Right cardiac atrium (tissue), 5 donors: Measurements from ENCODE around the gene FOXE3. TPM values are rescaled to one million over a fixed set of nuclear protein-coding genes. Genes with fewer than 3 reads are reported as not detected.

ENCODE experiments used
- ATAC-seq, 2 donors: fragments of 200-7000 bp; cut with Tn5 transposase; one replicate each; pipeline versions ENCODE4 v1.8.0 to v1.9.1; 2020; ENCODE audit warnings: moderate library complexity in 2 of 2, mild to moderate bottlenecking in 1 of 2
- DNase-seq, 3 donors: peaks; one replicate each; pipeline ENCODE4 v3.0.0-alpha.2; 2020
- H3K27ac ChIP-seq: one replicate; pipeline ENCODE4 v1.5.1; 2013; ENCODE audit warnings: mild to moderate bottlenecking, low read length, control low read depth, moderate library complexity
- H3K27me3 ChIP-seq: one replicate; pipeline ENCODE4 v1.6.1; 2013; ENCODE audit not compliant: control insufficient read depth, insufficient read depth
- H3K4me1 ChIP-seq: one replicate; pipeline ENCODE4 v1.6.1; 2013; ENCODE audit warnings: low read length; ENCODE audit not compliant: control insufficient read depth, insufficient read depth
- H3K4me3 ChIP-seq: one replicate; pipeline ENCODE4 v1.5.1; 2013; ENCODE audit warnings: low read length, control low read depth
- H3K9me3 ChIP-seq: one replicate; pipeline ENCODE4 v1.6.1; 2013; ENCODE audit warnings: low read length; ENCODE audit not compliant: control insufficient read depth
- WGBS: extraction: QIAGEN DNeasy Blood & Tissue Kit; methylation state at CpG from one replicate; pipeline ENCODE4 v1.1.7; 2013; 5-methylcytosine and 5-hydroxymethylcytosine counted together
- intact Hi-C, 4 donors: fragments of 100-400 bp; cut with DNase I; formaldehyde crosslinking; loops; one replicate each; pipeline versions ENCODE4 v1.11.0 to v1.14.0; 2022 to 2023
- polyA plus RNA-seq: library from polyadenylated mRNA; stranded (reverse); fragments of 200-250 nt; gene quantifications from one replicate; pipeline ENCODE4 v1.2.3, GENCODE V29; 2013
- total RNA-seq, 4 donors: library from RNA; stranded (reverse); fragmentation: NEBNext Ultra II Directional; extraction: Animal tissue kit (Norgen Biotek cat#: 25700); gene quantifications; one replicate each; pipeline ENCODE4 v1.2.1, GENCODE V29; 2021
- donor health status: healthy with polysubstance abuse.
- donor health status: DM: no; HTN: yes; CAD: no.
- donor health status: DM: no; HTN: no; CAD: no.
- donor health status: DM: no; HTN: yes; CAD: no; lungs with severe emphysema.
- donor health status: DM: yes; HTN: yes; CAD: no.

The FOXE3 gene
- total and polyA plus RNA-seq, 5 donors: not detected

GRCh38 chr1:47442842-47443529 is 26.9 kb downstream of the FOXE3 start:
- WGBS: 34% methylated on average over 9 of the region's 9 CpGs
- Histone ChIP-seq H3K9me3 (no peaks in the 10 kb centered on the region), H3K4me1 (peaks cover 5% of the 10 kb centered on the region), H3K4me3 (no peak overlapping the region), H3K27ac (no peak overlapping the region), H3K27me3 (peaks cover 3% of the 10 kb centered on the region)
- ATAC-seq (no peak), DNase-seq (no peak)
- intact Hi-C loops: no loop called here

GRCh38 chr1:47443530-47444296 is 27.6 kb downstream of the FOXE3 start:
- ATAC-seq (no peak), DNase-seq (no peak)
- H3K4me1 ChIP-seq: peaks cover 5% of the 10 kb centered on the region
- no peak overlapping the region for H3K27ac ChIP-seq
- intact Hi-C loops: no loop called here
- no peak overlapping the region for H3K4me3 ChIP-seq
- H3K27me3 ChIP-seq: peaks cover 3% of the 10 kb centered on the region
- no peaks in the 10 kb centered on the region for H3K9me3 ChIP-seq
- 10% methylated on average over 45 of the region's 45 CpGs for WGBS

GRCh38 chr1:47444297-47444561 is 28.1 kb downstream of the FOXE3 start:
- H3K4me1 ChIP-seq: peaks cover 5% of the 10 kb centered on the region
- peaks cover 3% of the 10 kb centered on the region for H3K27me3 ChIP-seq
- no peak overlapping the region for H3K27ac ChIP-seq
- ATAC-seq: no peak
- H3K9me3 ChIP-seq: no peaks in the 10 kb centered on the region
- peak overlapping the region; percentile 31 for H3K4me3 ChIP-seq
- intact Hi-C loops: no loop called here
- 7% methylated on average over 15 of the region's 15 CpGs for WGBS
- no peak for DNase-seq

- intact Hi-C loops: no loop called here
- Histone ChIP-seq H3K4me3 (peak overlapping the region; percentile 31), H3K9me3 (no peaks in the 10 kb centered on the region), H3K27ac (no peak overlapping the region), H3K4me1 (peaks cover 5% of the 10 kb centered on the region), H3K27me3 (peaks cover 3% of the 10 kb centered on the region)
- 3% methylated on average over 73 of the region's 73 CpGs for WGBS
- peak; percentile 56 to 82 for ATAC-seq
- DNase-seq: peak; percentile 41 to 72 (median 70)
Observed at GRCh38 chr1:47444562-47445465, 28.7 kb downstream of the FOXE3 start.

- no peak for DNase-seq
- H3K9me3 ChIP-seq: no peaks in the 10 kb centered on the region
- H3K27me3 ChIP-seq: peaks cover 3% of the 10 kb centered on the region
Observed at GRCh38 chr1:47445823-47446550, 29.9 kb downstream of the FOXE3 start.

GRCh38 chr1:47448462-47449222 is 32.6 kb downstream of the FOXE3 start:
- no peak overlapping the region for H3K4me3 ChIP-seq
- H3K4me1 ChIP-seq: peaks cover 5% of the 10 kb centered on the region
- ATAC-seq (no peak), DNase-seq (no peak)
- H3K9me3 ChIP-seq: no peaks in the 10 kb centered on the region
- no peak overlapping the region for H3K27ac ChIP-seq
- intact Hi-C loops: no loop called here
- H3K27me3 ChIP-seq: no peaks in the 10 kb centered on the region
- 31% methylated on average over 4 of the region's 4 CpGs for WGBS

More at GRCh38 chr1:47445823-47446550, 29.9 kb downstream of the FOXE3 start:
- Histone ChIP-seq H3K4me3 (no peak overlapping the region), H3K4me1 (peaks cover 5% of the 10 kb centered on the region), H3K27ac (no peak overlapping the region)
- 15% methylated on average over 25 of the region's 25 CpGs for WGBS
- intact Hi-C loops: no loop called here
- ATAC-seq: no peak

GRCh38 chr1:47449822-47450552 is 33.9 kb downstream of the FOXE3 start:
- no peak overlapping the region for H3K4me3 ChIP-seq
- no peaks in the 10 kb centered on the region for H3K4me1 ChIP-seq
- no peaks in the 10 kb centered on the region for H3K9me3 ChIP-seq
- no peak overlapping the region for H3K27ac ChIP-seq
- WGBS: 11% methylated on average over 36 of the region's 36 CpGs
- no peaks in the 10 kb centered on the region for H3K27me3 ChIP-seq
- intact Hi-C loops: no loop called here
- ATAC-seq (peak; percentile 53 to 54), DNase-seq (peak; percentile 36 to 70 (median 55))

- no peaks in the 10 kb centered on the region for H3K4me1 ChIP-seq
- no peaks in the 10 kb centered on the region for H3K9me3 ChIP-seq
- intact Hi-C loops: no loop called here
- no peak for ATAC-seq
- no peak overlapping the region for H3K27ac ChIP-seq
- H3K4me3 ChIP-seq: no peak overlapping the region
- no peak for DNase-seq
- H3K27me3 ChIP-seq: no peaks in the 10 kb centered on the region
- WGBS: 72% methylated on average over 4 of the region's 4 CpGs
Observed at GRCh38 chr1:47450606-47451005, 34.5 kb downstream of the FOXE3 start.

- H3K4me1 ChIP-seq: no peaks in the 10 kb centered on the region
- no peak overlapping the region for H3K27ac ChIP-seq
- 85% methylated on average over 1 of the region's 1 CpG for WGBS
- DNase-seq (no peak), ATAC-seq (no peak)
- no peak overlapping the region for H3K4me3 ChIP-seq
- no peaks in the 10 kb centered on the region for H3K9me3 ChIP-seq
- H3K27me3 ChIP-seq: no peaks in the 10 kb centered on the region
- intact Hi-C loops: no loop called here
Observed at GRCh38 chr1:47452426-47452825, 36.3 kb downstream of the FOXE3 start.
